CD4-positive, alpha-beta T cell treated with Interleukin-17A for 1 hour (primary cell): ENCODE results near the gene PPP1R9B.

Source experiments
- DNase-seq: peaks from one replicate; pipeline ENCODE4 v3.0.0-alpha.2; 2020

PPP1R9B gene

DNA sequence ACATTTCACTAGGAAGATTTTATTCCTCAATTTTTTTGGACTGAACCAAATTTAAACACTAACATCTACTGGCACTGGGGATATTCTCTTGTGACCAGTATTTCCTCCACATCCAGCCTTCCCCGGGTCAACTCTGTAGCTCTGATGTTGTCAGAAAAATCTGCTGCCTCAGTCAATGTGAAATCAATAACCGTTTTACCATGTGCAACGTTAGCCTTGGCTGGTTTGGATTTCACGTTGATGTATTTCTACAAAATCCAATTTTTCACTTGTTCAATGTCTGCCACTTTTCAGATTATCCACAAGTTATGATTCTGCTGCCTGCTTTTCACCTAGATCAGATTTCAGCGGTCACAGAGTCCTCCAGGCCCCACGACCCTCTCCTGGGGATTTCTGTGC lies 22.5 kb upstream of the PPP1R9B start:
- no peak for DNase-seq

GRCh38 chr17:50172130-50172529 lies 21.7 kb upstream of the PPP1R9B start:
- DNase-seq: no peak

DNA sequence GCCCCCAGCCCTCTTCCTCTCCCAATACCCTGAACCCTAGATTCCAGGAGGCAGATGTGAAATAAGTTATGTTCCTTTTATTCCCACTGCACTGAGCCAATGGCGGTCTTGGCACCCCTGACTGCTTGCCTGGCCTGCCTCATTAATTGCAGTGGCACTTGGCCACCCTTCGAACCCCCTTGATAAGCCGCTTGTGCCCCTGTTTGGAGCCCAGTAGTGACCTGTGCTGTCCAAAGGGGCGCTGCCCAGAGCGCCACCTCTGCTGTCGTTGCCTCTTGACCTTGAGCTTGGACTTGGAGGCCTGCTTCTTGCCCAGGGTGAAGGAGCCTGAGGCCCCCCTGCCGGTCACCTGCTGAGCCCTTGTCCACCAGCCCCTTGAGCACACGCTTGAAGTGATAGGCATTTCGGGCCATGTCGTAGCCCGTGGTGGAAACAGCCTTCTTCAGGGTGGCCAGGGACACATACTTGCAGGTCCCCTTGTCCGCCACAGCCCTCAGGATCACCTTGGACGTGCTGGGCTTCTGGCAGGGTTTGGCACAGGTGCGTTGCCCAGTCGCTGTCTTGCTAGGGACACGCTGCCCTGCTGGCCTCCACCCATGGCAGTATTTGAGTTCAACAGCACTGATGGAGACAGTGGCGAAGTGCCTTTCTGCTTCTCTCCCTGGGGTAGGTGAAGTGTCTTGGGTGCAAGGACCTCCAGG lies 21.0 kb upstream of the PPP1R9B start:
- no peak for DNase-seq

DNA sequence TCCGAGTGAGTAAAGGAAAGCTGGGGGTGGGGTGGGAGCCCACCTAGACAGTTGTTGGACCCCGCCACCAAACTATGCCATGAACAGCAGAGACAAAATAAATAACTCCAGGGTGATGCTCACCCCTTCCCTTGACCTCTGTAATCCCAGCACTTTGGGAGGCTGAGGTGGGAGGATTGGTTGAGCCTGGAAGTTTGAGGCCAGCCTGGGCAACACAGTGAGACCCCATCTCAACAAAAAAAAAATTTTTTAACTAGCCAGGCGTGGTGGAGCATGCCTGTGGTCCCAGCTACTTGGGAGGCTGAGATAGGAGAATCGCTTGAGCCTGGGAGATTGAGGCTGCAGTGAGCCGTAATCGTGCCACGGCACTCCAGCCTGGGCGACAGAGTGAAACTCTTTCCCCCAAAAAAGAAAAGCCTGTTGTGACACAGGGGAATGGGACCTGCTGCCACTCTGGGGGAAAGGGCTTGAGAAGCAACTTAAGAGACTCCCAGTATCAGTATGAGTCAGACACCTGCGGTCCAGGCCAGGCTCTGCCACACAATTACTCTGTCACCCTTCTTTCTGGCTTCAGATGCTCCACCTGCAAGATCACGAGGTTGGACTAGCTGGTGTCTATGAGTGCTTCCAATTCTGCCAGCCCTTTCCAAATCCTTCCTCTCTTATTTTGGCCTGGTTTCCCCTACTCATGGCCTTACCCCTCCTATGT lies 20.3 kb upstream of the PPP1R9B start:
- DNase-seq: no peak

GRCh38 chr17:50169881-50170459 lies 19.5 kb upstream of the PPP1R9B start:
- no peak for DNase-seq

DNA sequence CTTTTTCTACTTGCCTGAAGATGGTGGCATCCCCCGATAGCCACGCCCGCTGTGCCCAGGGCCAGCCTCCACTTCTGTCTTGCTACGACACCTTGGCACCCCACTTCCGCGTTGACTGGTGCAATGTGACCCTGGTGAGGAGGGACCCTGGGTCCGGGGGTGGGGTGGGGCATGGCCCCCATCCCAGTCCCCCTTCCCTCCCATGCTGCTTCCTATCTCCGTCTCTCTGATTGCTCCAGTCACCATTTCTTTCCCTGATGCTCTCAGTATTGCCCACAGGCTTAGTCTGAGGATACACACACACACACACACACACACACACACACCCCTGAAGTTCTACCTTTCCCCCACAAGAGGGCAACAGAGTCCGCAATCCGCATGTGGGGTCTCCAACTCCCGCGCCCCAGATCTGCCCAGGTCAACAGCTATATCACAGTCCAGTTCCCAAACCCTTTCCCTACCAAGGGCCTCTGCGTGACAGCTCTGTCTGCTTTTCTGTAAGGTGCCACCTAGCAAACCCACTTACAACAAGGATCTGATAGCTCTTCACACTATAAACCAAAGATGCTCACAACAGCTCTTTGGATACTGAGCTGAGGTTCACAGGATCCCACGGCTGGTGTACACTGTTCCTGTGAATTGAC lies 18.8 kb upstream of the PPP1R9B start:
- peak; percentile 82 for DNase-seq

DNA sequence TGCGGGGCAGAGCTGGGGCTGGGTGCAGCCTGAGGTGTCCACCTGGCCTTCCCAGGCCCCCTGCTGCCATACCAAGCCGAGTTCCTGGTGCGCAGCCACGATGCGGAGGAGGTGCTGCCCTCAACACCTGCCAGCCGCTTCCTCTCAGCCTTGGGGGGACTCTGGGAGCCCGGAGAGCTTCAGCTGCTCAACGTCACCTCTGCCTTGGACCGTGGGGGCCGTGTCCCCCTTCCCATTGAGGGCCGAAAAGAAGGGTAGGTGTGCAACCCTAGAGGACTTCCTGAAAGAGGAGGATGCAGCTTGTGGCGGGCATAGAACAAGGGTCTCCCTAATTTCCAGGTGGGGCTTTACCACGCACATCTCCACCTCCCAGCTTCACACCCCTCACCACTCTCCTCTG lies 17.8 kb upstream of the PPP1R9B start:
- no peak for DNase-seq

DNA sequence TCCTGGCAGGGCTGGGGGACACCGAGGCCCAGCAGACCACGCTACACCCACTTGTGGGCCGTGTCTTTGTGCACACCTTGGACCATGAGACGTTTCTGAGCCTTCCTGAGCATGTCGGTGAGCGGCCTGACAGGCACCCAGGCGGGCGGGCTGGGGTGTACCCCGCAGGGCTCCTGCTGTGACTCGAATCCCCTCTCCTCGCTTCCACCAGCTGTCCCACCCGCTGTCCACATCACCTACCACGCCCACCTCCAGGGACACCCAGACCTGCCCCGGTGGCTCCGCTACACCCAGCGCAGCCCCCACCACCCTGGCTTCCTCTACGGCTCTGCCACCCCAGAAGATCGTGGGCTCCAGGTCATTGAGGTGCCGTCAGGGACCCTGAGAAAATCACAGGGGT lies 16.9 kb upstream of the PPP1R9B start:
- no peak for DNase-seq

GRCh38 chr17:50166518-50167181 lies 16.2 kb upstream of the PPP1R9B start:
- DNase-seq: no peak

- no peak for DNase-seq
These were observed 15.5 kb upstream of the PPP1R9B start, which contains the start of gene SGCA for GRCh38 chr17:50165867-50166517. TSS of gene SGCA (plus strand) at chr17:50166005. CDS start at chr17:50166041, 36 bp downstream.

GRCh38 chr17:50165466-50165865 lies 15.0 kb upstream of the PPP1R9B start:
- DNase-seq: no peak

DNA sequence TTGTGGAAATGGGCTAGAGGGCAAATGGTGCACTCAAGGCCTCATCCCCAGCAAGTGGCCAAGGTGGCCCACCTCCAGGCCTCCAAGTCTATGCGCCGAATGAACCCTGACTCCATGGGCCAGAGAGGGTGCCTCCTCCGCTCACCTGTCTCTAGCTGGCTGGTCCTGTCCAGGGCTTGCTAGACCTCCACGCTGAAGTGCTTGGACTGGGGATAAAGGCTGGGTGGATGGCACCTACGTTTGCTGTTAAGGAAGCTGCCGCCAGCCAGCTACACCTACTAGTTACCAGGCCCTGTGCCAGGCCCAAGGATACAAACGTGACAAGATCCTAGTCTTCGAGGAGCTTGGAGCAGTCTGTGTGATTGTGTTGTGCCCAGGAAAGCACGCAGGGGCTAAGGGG lies 14.6 kb upstream of the PPP1R9B start:
- DNase-seq: no peak

DNA sequence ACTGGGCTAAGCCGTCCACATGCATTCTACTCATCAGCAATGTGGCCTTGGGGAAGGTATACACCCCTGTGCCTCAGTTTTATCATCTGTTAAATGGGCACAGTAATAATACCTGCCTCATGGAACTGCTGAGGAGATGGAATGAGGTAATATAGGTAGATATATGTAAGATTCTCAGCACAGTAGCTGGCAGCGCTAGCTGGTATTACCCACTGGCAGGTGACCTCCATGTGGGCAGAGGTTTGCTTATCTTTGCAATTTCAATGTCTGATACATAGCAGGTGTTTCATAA lies 14.2 kb upstream of the PPP1R9B start:
- DNase-seq: no peak

GRCh38 chr17:50163843-50164696 lies 13.6 kb upstream of the PPP1R9B start:
- no peak for DNase-seq

DNA sequence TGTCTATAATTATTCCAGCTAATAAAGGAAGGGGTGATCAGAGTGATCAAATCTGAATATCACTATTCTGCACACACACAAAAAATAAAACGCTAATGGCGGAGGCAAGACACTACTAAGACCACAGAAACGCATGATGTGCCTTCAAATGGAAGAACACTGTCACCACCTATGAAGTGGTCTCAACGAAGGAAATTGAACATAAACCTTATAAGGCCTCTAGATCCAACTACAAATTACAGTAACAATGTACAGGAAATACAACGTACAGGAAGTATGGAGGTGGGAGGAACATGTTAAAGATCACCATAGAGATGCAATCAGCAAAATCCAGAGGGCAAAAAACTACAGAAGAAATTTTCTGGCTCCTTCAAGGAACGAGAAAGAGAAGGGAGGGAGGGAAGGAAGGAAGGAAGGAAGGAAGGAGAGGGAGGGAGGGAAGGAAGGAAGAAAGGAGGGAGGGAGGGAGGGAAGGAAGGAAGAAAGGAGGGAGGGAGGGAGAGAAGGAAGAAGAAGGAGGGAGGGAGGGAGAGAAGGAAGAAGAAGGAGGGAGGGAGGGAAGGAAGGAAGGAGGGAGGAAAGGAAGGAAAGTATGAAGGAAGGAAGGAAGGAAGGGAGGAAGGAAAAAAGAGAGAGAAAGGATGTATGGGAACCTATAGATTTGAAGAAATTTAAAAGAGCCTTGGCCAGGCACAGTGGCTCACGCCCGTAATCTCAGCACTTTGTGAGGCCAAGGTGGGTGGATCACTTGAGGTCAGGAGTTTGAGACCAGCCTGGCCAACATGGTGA lies 12.2 kb upstream of the PPP1R9B start:
- DNase-seq: no peak

DNA sequence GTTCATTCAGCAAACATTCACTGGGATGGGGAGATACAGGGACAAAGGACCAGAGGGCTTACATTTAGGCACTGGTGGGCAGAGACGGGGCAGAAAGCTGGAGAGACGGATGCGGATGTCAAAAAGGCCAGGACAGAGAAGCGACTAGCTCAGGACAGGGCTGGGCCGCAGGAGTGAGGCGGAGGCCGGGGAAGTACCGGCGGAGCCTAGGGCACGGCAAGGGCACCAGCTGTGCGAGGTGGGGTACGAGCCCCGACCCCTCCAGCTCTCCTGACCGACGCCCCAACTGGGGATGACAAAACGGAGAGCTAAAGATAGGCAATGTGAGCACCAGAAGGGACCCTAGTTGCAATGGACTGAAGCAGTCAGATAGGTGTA lies 11.4 kb upstream of the PPP1R9B start:
- no peak for DNase-seq

GRCh38 chr17:50161023-50161910 lies 10.8 kb upstream of the PPP1R9B start:
- DNase-seq: peak; percentile 96

- peak; percentile 47 for DNase-seq
These were observed 7.4 kb upstream of the PPP1R9B start for GRCh38 chr17:50157891-50158290.

- DNase-seq: no peak
These were observed 4.8 kb upstream of the PPP1R9B start for GRCh38 chr17:50155115-50155819.
